Parathyroid adenoma (tissue), 2 donors: Measurements from ENCODE around the gene GOLGB1.
A peak's percentile ranks its signal among the peaks of the same experiment; 100 is the strongest.

Experiments
- H2AFZ ChIP-seq: fragments of 300-600 bp; sonication (generic); one replicate; pipeline ENCODE4 v1.7.0; 2017; ENCODE audit warnings: antibody characterized with exemption, mild to moderate bottlenecking
- H3K27ac ChIP-seq: fragments of 300-600 bp; sonication (generic); one replicate; pipeline ENCODE4 v1.7.0; 2017
- H3K27me3 ChIP-seq: fragments of 300-600 bp; sonication (generic); one replicate; pipeline ENCODE4 v1.7.0; 2017; ENCODE audit warnings: low read length; ENCODE audit not compliant: control insufficient read depth, insufficient read depth
- H3K36me3 ChIP-seq: fragments of 300-600 bp; sonication (generic); one replicate; pipeline ENCODE4 v1.7.0; 2017; ENCODE audit warnings: low read length; ENCODE audit not compliant: control insufficient read depth, insufficient read depth
- H3K4me1 ChIP-seq: fragments of 300-600 bp; sonication (generic); one replicate; pipeline ENCODE4 v1.7.0; 2017; ENCODE audit warnings: control low read depth
- H3K4me2 ChIP-seq: fragments of 300-600 bp; sonication (generic); one replicate; pipeline ENCODE4 v1.7.0; 2017; ENCODE audit warnings: low read length
- H3K4me3 ChIP-seq: fragments of 300-600 bp; sonication (generic); one replicate; pipeline ENCODE4 v1.7.0; 2017; ENCODE audit warnings: low read depth, low read length
- H3K79me2 ChIP-seq: fragments of 300-600 bp; sonication (generic); one replicate; pipeline ENCODE4 v1.7.0; 2017; ENCODE audit warnings: control low read depth
- H3K9ac ChIP-seq: fragments of 300-600 bp; sonication (generic); one replicate; pipeline ENCODE4 v1.7.0; 2017; ENCODE audit warnings: mild to moderate bottlenecking
- H3K9me3 ChIP-seq: fragments of 300-600 bp; sonication (generic); one replicate; pipeline ENCODE4 v1.7.0; 2017; ENCODE audit warnings: low read length; ENCODE audit not compliant: control insufficient read depth
- TF ChIP-seq, protein P1 (sequence below): fragments of 300-600 bp; sonication (generic); IDR thresholded peaks from one replicate; pipeline ENCODE4 v1.7.0; 2017; ENCODE audit warnings: antibody characterized with exemption, mild to moderate bottlenecking
- donor health status: primary hyperparathyroidism.

Gene GOLGB1

DNA sequence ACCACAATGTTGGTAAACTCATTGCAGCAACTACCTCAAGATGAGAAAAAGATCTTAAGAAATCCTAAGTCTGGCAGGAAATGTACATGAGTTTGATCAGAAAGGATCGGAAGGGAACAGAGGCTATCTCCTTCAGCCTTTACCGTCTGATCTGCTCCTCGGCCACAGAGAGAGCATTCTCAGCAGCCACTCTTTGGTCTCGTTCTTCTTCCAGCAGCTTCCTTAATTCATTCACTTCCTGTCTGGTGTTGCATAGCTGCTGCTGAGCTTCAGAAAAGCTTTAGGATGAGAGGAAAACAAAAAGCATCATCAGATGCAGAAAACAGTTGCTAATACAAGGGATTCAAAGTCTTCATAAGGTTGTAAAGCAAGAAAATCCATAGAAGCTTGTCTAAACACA lies 82.2 kb downstream of the GOLGB1 start:
- no peaks in the 10 kb centered on the region for H3K9me3 ChIP-seq

DNA sequence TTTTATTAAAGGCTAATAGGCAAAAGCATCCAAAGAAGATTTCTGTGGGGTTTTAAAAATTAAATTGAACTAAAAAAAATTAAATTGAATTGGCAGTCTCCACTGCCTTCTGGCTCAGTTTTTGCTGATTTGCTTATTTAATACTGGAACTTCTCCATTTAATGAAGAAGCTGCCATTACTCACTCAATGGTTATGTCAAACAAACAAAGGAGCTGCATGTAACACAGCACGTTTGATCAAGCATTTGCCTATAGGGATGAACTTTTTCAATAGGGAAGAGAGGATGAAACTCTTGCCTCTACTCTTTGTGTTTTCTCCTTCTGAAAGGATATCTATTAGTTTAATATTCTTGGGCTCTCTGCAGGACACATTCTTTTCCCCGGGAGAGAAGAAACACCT lies 84.1 kb downstream of the GOLGB1 start:
- H2AFZ ChIP-seq, result no peak overlapping the region
- no peak overlapping the region for H3K27ac ChIP-seq
- no peak overlapping the region for H3K9ac ChIP-seq
- no peaks in the 10 kb centered on the region for H3K4me1 ChIP-seq
- TF ChIP-seq, protein P1, sequence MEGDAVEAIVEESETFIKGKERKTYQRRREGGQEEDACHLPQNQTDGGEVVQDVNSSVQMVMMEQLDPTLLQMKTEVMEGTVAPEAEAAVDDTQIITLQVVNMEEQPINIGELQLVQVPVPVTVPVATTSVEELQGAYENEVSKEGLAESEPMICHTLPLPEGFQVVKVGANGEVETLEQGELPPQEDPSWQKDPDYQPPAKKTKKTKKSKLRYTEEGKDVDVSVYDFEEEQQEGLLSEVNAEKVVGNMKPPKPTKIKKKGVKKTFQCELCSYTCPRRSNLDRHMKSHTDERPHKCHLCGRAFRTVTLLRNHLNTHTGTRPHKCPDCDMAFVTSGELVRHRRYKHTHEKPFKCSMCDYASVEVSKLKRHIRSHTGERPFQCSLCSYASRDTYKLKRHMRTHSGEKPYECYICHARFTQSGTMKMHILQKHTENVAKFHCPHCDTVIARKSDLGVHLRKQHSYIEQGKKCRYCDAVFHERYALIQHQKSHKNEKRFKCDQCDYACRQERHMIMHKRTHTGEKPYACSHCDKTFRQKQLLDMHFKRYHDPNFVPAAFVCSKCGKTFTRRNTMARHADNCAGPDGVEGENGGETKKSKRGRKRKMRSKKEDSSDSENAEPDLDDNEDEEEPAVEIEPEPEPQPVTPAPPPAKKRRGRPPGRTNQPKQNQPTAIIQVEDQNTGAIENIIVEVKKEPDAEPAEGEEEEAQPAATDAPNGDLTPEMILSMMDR, result no peak
- H3K27me3 ChIP-seq, result no peaks in the 10 kb centered on the region
- H3K4me3 ChIP-seq, result no peak overlapping the region
- H3K9me3 ChIP-seq, result no peaks in the 10 kb centered on the region
- no peaks in the 10 kb centered on the region for H3K79me2 ChIP-seq
- H3K36me3 ChIP-seq, result no peaks in the 10 kb centered on the region
- H3K4me2 ChIP-seq, result no peak overlapping the region

More for the DNA sequence above, 82.2 kb downstream of the GOLGB1 start:
- no peaks in the 10 kb centered on the region for H3K4me1 ChIP-seq
- no peak overlapping the region for H3K9ac ChIP-seq
- H2AFZ ChIP-seq, result no peak overlapping the region
- no peaks in the 10 kb centered on the region for H3K36me3 ChIP-seq
- H3K27me3 ChIP-seq, result no peaks in the 10 kb centered on the region
- H3K4me2 ChIP-seq, result no peak overlapping the region
- no peak overlapping the region for H3K27ac ChIP-seq
- H3K79me2 ChIP-seq, result no peaks in the 10 kb centered on the region
- TF ChIP-seq, protein P1, result no peak
- no peak overlapping the region for H3K4me3 ChIP-seq

DNA sequence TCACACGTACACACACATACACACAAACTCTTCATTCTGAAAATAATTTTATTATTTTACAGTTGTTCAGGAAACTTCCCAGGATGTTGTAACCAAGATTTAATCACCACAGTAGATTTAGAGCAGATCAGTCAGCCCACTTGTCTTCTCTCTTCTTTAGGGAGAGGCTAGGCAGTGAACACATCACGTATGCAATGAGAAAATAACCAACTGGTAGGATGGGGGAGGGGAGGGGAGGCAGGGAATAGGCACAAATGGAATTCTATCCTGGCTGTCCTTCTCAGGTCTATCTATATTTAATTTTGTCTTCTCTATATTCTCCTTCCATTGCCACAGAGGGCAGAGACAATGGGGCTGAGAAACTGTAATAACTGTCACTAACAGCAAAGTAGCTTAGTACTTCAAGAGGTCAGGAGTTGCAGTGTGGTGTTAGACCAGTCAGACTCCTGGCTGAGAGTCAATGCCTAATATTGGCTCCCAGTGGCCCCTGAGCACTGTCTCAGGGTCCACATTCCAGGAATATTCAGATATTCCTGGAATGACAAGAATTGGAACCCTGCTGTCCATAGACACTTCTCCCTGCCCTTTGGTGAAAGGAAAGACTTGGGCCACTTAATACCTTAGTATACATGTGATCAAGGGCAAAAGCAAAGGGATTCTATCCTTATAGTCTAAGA lies 86.2 kb downstream of the GOLGB1 start:
- H3K9ac ChIP-seq, result no peak overlapping the region
- H3K36me3 ChIP-seq, result no peaks in the 10 kb centered on the region
- H2AFZ ChIP-seq, result no peak overlapping the region
- no peaks in the 10 kb centered on the region for H3K9me3 ChIP-seq
- no peaks in the 10 kb centered on the region for H3K79me2 ChIP-seq
- no peaks in the 10 kb centered on the region for H3K27me3 ChIP-seq
- no peak overlapping the region for H3K4me2 ChIP-seq
- no peak overlapping the region for H3K27ac ChIP-seq
- TF ChIP-seq, protein P1, result no peak
- H3K4me3 ChIP-seq, result no peak overlapping the region
- H3K4me1 ChIP-seq, result no peaks in the 10 kb centered on the region

DNA sequence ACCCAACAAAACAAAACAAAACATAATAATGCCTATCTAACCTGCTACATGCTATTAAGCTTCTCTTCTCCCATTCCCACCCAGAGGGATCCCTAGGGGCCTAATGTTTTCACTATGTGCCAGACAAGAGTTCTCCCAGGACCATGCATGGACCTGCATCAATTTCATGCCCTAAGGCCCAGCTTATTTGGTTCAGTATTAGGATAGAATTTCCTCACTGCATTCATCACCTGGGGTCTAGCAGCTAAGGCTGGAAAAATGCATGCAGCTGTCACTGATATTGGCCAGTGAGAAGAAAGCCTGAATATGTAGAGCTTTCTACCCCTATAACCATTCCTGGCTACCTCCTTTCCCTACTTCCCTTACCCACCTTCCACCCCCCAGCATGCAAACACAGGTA lies 86.8 kb downstream of the GOLGB1 start:
- H3K27ac ChIP-seq, result no peak overlapping the region
- no peak overlapping the region for H3K4me3 ChIP-seq
- H3K4me2 ChIP-seq, result no peak overlapping the region
- H3K4me1 ChIP-seq, result no peaks in the 10 kb centered on the region
- no peak overlapping the region for H3K9ac ChIP-seq
- no peaks in the 10 kb centered on the region for H3K9me3 ChIP-seq
- H3K36me3 ChIP-seq, result no peaks in the 10 kb centered on the region
- H3K79me2 ChIP-seq, result no peaks in the 10 kb centered on the region
- TF ChIP-seq, protein P1, result no peak
- no peak overlapping the region for H2AFZ ChIP-seq
- H3K27me3 ChIP-seq, result no peaks in the 10 kb centered on the region

DNA sequence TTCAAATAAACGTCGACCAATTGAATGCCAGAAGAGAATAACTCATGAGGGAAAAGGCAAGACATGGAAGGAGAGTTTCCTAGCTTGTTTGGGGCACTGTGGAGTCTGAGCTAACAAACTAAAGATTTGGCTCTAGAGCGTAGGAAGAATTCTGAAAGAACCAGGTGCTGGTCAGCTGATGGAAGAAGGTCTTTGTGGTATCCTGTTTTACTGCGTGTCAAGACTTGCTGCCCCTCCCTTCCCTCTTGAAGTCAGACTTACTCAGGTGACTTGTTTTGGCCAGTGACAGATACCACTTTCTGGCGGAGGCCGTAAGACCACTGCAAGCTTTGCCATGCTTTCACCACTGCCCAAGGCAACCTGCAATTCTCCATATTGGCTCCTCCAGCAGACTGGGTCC lies 88.2 kb downstream of the GOLGB1 start:
- no peaks in the 10 kb centered on the region for H3K36me3 ChIP-seq
- H3K4me3 ChIP-seq, result no peak overlapping the region
- no peaks in the 10 kb centered on the region for H3K27me3 ChIP-seq
- H2AFZ ChIP-seq, result no peak overlapping the region
- no peaks in the 10 kb centered on the region for H3K79me2 ChIP-seq
- TF ChIP-seq, protein P1, result no peak
- H3K27ac ChIP-seq, result peak overlapping the region; percentile 21
- H3K9me3 ChIP-seq, result no peaks in the 10 kb centered on the region
- no peak overlapping the region for H3K4me2 ChIP-seq
- H3K4me1 ChIP-seq, result no peaks in the 10 kb centered on the region
- H3K9ac ChIP-seq, result no peak overlapping the region
